ENCODE results near the gene TTC23.

TTC23 gene

GRCh38 chr15:99249270-99249841 lies at the start of gene TTC23:
Gene TTC23, minus strand, starts transcription at chr15:99249581. Its CDS starts 20,869 bp downstream, at chr15:99228712.
- DNase-seq = no peak

GRCh38 chr15:99296386-99296785 lies 47.0 kb upstream of the TTC23 start:
- DNase-seq = no peak

- DNase-seq = no peak
Observed at GRCh38 chr15:99295840-99296239, 46.5 kb upstream of the TTC23 start.

- DNase-seq = no peak
Observed at GRCh38 chr15:99291643-99292042, 42.3 kb upstream of the TTC23 start.

- DNase-seq = no peak
Observed at GRCh38 chr15:99283717-99284116, 34.3 kb upstream of the TTC23 start.

GRCh38 chr15:99282586-99282985 lies 33.2 kb upstream of the TTC23 start:
- no peak for DNase-seq

GRCh38 chr15:99282121-99282520 lies 32.7 kb upstream of the TTC23 start:
- DNase-seq = no peak

- DNase-seq = peak; percentile 64
Observed at GRCh38 chr15:99279827-99280226, 30.4 kb upstream of the TTC23 start.

GRCh38 chr15:99279290-99279689 lies 29.9 kb upstream of the TTC23 start:
- DNase-seq = peak; percentile 35

GRCh38 chr15:99275525-99276128 lies 26.2 kb upstream of the TTC23 start:
- DNase-seq = no peak

GRCh38 chr15:99275061-99275460 lies 25.7 kb upstream of the TTC23 start:
- DNase-seq = no peak

GRCh38 chr15:99273801-99274200 lies 24.4 kb upstream of the TTC23 start:
- no peak for DNase-seq

- no peak for DNase-seq
Observed at GRCh38 chr15:99268431-99268830, 19.1 kb upstream of the TTC23 start.

- DNase-seq = no peak
Observed at GRCh38 chr15:99267957-99268356, 18.6 kb upstream of the TTC23 start.

GRCh38 chr15:99265541-99266070 lies 16.2 kb upstream of the TTC23 start:
- DNase-seq = no peak

GRCh38 chr15:99264125-99264524 lies 14.7 kb upstream of the TTC23 start:
- no peak for DNase-seq

GRCh38 chr15:99257107-99257750 lies 7.8 kb upstream of the TTC23 start:
- DNase-seq = no peak

GRCh38 chr15:99253381-99254090 lies 4.2 kb upstream of the TTC23 start:
- DNase-seq = peak; percentile 23

GRCh38 chr15:99252326-99252725 lies 2.9 kb upstream of the TTC23 start:
- no peak for DNase-seq

- DNase-seq = peak; percentile 98
Observed at GRCh38 chr15:99250857-99251841, 1.8 kb upstream of the TTC23 start, which contains the start of gene LRRC28. Gene LRRC28, plus strand, starts transcription at chr15:99251481. Its CDS starts 4,477 bp downstream, at chr15:99255958.

GRCh38 chr15:99250494-99250856 lies 1.1 kb upstream of the TTC23 start:
- no peak for DNase-seq

GRCh38 chr15:99250001-99250400 lies 620 bp upstream of the TTC23 start:
- no peak for DNase-seq

Measured in activated CD4-positive, alpha-beta T cell treated with anti-CD3 and anti-CD28 coated beads, Interleukin-2, amount 50 U/mL, for 16 hours (primary cell).